ENCODE data around the gene HPCAL1. TPM values are rescaled to one million over a fixed set of nuclear protein-coding genes. Genes with fewer than 3 reads are reported as not detected.
"Not testable (repeated sequence)": the region's sequence is repeated elsewhere in the genome, so short reads cannot be mapped to it uniquely, and the experiment has no call there.

HPCAL1 gene
- total RNA-seq, 1 donor from 2014 or later: 3.7 TPM

GRCh38 chr2:10297191-10297830 is 5.4 kb upstream of the HPCAL1 start:
- H3K36me3 Mint-ChIP-seq: peaks cover 5% of the 10 kb centered on the region
- no peak for DNase-seq (ENCODE audit: low spot score)
- peaks cover 26% of the 10 kb centered on the region for H3K9me3 Mint-ChIP-seq
- H3K9ac ChIP-seq: no peak overlapping the region
- no peaks in the 10 kb centered on the region for H3K36me3 ChIP-seq
- H4K20me1 ChIP-seq (ENCODE audit: low read depth): no peaks in the 10 kb centered on the region
- H3K27ac ChIP-seq: no peak overlapping the region
- peaks cover 5% of the 10 kb centered on the region for H3K4me1 ChIP-seq
- peaks cover 21% of the 10 kb centered on the region for H3K27me3 Mint-ChIP-seq (ENCODE audit: insufficient read depth, low read depth)
- H2AFZ ChIP-seq (replicated peaks): no peak overlapping the region
- peaks cover 24% of the 10 kb centered on the region for H3K4me1 Mint-ChIP-seq
- TF ChIP-seq EZH2 (IDR thresholded peaks at IDR 0.05) (no peak), CTCF (IDR thresholded peaks at IDR 0.05) (no peak), EZH2phosphoT487 (IDR thresholded peaks at IDR 0.05) (no peak)
- H3K27me3 ChIP-seq: no peaks in the 10 kb centered on the region
- H3K9me3 ChIP-seq (ENCODE audit: low read depth): peaks cover 6% of the 10 kb centered on the region
- H3K4me2 ChIP-seq: no peak overlapping the region
- peaks cover 13% of the 10 kb centered on the region for H3F3A ChIP-seq (ENCODE audit: low read depth)
- H3K27ac Mint-ChIP-seq: no peak overlapping the region
- no peaks in the 10 kb centered on the region for H3K79me2 ChIP-seq (ENCODE audit: low read depth)
- no peak overlapping the region for H3K4me3 ChIP-seq
- no peak overlapping the region for H3K4me3 Mint-ChIP-seq

GRCh38 chr2:10297959-10298531 is 4.7 kb upstream of the HPCAL1 start:
- Histone ChIP-seq H3K27ac (no peak overlapping the region), H3K9ac (no peak overlapping the region), H3K4me1 (peaks cover 5% of the 10 kb centered on the region), H3F3A (ENCODE audit: low read depth) (peaks cover 17% of the 10 kb centered on the region), H3K4me2 (no peak overlapping the region), H2AFZ (replicated peaks) (no peak overlapping the region), H3K4me3 (no peak overlapping the region), H3K27me3 (peaks cover 3% of the 10 kb centered on the region), H4K20me1 (ENCODE audit: low read depth) (no peaks in the 10 kb centered on the region), H3K9me3 (ENCODE audit: low read depth) (peaks cover 6% of the 10 kb centered on the region), H3K36me3 (no peaks in the 10 kb centered on the region), H3K79me2 (ENCODE audit: low read depth) (no peaks in the 10 kb centered on the region)
- H3K4me3 Mint-ChIP-seq: no peak overlapping the region
- H3K4me1 Mint-ChIP-seq: peaks cover 24% of the 10 kb centered on the region
- TF ChIP-seq CTCF (IDR thresholded peaks at IDR 0.05) (no peak), EZH2 (IDR thresholded peaks at IDR 0.05) (no peak), EZH2phosphoT487 (IDR thresholded peaks at IDR 0.05) (no peak)
- H3K9me3 Mint-ChIP-seq: peaks cover 25% of the 10 kb centered on the region
- H3K27ac Mint-ChIP-seq: no peak overlapping the region
- no peak for DNase-seq (ENCODE audit: low spot score)
- peaks cover 22% of the 10 kb centered on the region for H3K27me3 Mint-ChIP-seq (ENCODE audit: insufficient read depth, low read depth)
- peaks cover 5% of the 10 kb centered on the region for H3K36me3 Mint-ChIP-seq

GRCh38 chr2:10298777-10299176 is 3.9 kb upstream of the HPCAL1 start:
- not testable (repeated sequence) for H3K9me3 ChIP-seq (ENCODE audit: low read depth); H2AFZ ChIP-seq (replicated peaks); H3K9ac ChIP-seq; H3K4me2 ChIP-seq; H3K27ac ChIP-seq; H3K36me3 ChIP-seq; H3K4me3 ChIP-seq; H3K36me3 Mint-ChIP-seq; DNase-seq (ENCODE audit: low spot score); H4K20me1 ChIP-seq (ENCODE audit: low read depth); H3K27ac Mint-ChIP-seq; H3K4me3 Mint-ChIP-seq; H3K79me2 ChIP-seq (ENCODE audit: low read depth)
- Histone ChIP-seq H3F3A (ENCODE audit: low read depth) (peaks cover 24% of the 10 kb centered on the region), H3K27me3 (peaks cover 11% of the 10 kb centered on the region), H3K4me1 (peaks cover 12% of the 10 kb centered on the region)
- Mint-ChIP-seq H3K4me1 (peaks cover 27% of the 10 kb centered on the region), H3K9me3 (peaks cover 21% of the 10 kb centered on the region), H3K27me3 (ENCODE audit: insufficient read depth, low read depth) (peaks cover 25% of the 10 kb centered on the region)

- H3K27ac ChIP-seq: no peak overlapping the region
- Mint-ChIP-seq H3K27ac (peak overlapping the region; percentile 14), H3K4me1 (peaks cover 34% of the 10 kb centered on the region), H3K4me3 (no peak overlapping the region), H3K27me3 (ENCODE audit: insufficient read depth, low read depth) (peaks cover 34% of the 10 kb centered on the region), H3K9me3 (peaks cover 17% of the 10 kb centered on the region), H3K36me3 (peaks cover 5% of the 10 kb centered on the region)
- no peaks in the 10 kb centered on the region for H3K79me2 ChIP-seq (ENCODE audit: low read depth)
- H3F3A ChIP-seq (ENCODE audit: low read depth): peaks cover 35% of the 10 kb centered on the region
- DNase-seq (ENCODE audit: low spot score): no peak
- H2AFZ ChIP-seq (replicated peaks): no peak overlapping the region
- H4K20me1 ChIP-seq (ENCODE audit: low read depth): peaks cover 20% of the 10 kb centered on the region
- H3K27me3 ChIP-seq: peaks cover 27% of the 10 kb centered on the region
- peaks cover 24% of the 10 kb centered on the region for H3K4me1 ChIP-seq
- H3K4me2 ChIP-seq: no peak overlapping the region
- no peak overlapping the region for H3K9ac ChIP-seq
- H3K9me3 ChIP-seq (ENCODE audit: low read depth): no peaks in the 10 kb centered on the region
- no peak for TF ChIP-seq EZH2 (IDR thresholded peaks at IDR 0.05)
- TF ChIP-seq EZH2phosphoT487 (IDR thresholded peaks at IDR 0.05): no peak
- TF ChIP-seq CTCF (IDR thresholded peaks at IDR 0.05): no peak
- H3K4me3 ChIP-seq: no peak overlapping the region
- no peaks in the 10 kb centered on the region for H3K36me3 ChIP-seq
Observed at GRCh38 chr2:10300328-10300920, 2.3 kb upstream of the HPCAL1 start.

Measured in neural progenitor cell (in vitro differentiated cells).